HG02798 (cell line): ENCODE results near the gene GCNT3.

Experiments used
- ATAC-seq: cut with Tn5 transposase; IDR thresholded peaks from one replicate; pipeline ENCODE4 v1.9.1; 2021; ENCODE audit warnings: mild to moderate bottlenecking; ENCODE audit not compliant: unreplicated experiment, poor library complexity

The GCNT3 gene, protein sequence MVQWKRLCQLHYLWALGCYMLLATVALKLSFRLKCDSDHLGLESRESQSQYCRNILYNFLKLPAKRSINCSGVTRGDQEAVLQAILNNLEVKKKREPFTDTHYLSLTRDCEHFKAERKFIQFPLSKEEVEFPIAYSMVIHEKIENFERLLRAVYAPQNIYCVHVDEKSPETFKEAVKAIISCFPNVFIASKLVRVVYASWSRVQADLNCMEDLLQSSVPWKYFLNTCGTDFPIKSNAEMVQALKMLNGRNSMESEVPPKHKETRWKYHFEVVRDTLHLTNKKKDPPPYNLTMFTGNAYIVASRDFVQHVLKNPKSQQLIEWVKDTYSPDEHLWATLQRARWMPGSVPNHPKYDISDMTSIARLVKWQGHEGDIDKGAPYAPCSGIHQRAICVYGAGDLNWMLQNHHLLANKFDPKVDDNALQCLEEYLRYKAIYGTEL

DNA sequence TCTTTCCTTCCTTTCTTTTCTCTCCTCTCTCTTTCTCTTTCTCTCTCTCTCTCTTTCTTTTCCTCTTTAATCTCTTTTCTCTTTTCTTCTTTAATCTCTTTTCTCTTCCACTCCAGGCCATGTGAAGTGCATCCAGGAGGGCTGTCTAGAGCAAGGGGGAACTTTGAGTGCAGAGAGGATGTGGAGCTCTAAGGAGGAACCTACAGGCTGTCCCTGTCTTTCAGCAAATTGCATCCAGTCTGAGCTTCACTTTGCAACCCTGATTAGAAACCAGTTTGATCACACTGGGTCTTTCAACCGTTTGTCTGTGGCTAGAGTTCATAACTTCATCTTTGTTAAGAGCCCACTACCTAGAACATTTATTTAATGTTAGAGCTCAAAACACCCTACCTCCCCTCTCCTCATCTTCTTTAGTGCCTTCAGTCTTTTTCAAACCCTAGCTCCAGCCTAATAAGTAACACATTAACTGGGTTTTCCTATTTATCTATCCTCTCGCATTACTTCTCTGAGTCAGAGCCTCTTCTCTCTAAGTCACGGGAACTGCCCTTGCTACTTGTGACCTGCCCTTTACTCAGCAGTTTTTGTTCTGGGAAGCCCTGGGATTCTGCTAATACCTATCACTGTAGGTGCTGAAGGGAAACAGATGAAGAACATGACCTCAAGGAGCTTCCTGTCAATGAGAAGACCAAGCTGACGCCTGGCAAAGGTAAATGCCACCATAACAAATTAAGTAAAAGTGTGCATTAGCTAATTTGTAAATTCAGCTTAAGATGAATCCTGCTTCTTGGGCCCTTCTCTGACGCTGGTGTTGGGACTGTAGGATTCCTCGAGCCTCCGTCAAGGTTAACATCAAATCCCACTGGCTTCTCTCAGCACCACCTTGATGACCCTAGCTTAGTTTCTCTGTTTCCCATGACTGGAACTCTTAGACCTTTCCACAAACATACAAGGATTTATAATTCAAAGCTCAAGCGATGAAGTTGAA lies at the start of gene GCNT3:
GCNT3 (plus strand) TSS at position 508 of the 985 bp plus-strand sequence. CDS start 6,456 bp downstream, outside the sequence.
- no peak for ATAC-seq

DNA sequence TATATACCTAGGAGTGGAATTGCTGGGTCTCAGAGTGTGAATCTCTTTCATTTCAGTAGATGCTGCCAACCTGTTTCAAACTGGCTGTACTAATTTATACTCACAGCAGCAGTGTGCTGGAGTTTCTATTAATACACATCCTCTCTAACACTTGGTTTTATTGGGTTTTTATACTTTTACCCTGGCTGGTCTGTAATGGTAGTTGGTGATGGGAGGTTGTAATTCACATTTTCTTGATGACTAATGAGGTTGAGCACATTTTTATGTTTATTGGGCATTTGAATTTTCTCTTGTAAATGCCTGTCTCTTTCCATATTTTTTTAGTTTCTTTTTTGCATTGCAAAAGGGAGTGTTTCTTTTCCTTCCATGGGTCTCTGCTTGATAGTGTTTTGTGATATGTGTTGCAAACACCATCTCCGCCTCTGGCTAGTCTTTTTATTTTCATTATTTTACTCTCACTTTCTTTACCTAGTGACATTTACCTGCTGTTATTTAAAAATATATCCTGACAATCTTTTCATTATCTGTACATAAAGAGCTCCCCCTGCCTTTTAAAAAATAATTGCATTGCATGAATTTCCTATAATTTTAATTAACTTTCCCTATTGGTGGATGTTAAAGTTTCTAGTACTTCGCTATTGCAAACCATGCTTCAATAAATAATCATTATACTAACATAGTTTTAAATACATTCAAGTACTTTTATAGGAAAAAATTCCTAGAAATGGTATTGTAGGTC lies 49.0 kb upstream of the GCNT3 start:
- no peak for ATAC-seq

DNA sequence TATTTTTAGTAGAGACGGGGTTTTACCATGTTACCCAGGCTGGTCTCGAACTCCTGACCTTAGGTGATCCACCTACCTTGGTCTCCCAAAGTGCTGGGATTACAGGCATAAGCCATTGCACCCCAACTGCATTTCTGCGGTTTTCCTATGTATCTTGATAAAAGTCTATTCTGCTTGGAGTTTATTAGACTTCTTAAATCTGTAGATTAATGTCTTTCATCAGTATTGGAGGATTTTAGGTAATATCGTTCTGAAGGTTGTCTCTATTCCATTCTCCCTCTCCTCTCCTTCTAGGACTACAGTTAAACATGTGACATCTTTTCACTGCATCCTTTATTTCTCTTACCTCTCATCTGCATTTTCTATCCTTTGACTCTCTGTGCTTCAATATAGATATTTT lies 46.3 kb upstream of the GCNT3 start:
- no peak for ATAC-seq

DNA sequence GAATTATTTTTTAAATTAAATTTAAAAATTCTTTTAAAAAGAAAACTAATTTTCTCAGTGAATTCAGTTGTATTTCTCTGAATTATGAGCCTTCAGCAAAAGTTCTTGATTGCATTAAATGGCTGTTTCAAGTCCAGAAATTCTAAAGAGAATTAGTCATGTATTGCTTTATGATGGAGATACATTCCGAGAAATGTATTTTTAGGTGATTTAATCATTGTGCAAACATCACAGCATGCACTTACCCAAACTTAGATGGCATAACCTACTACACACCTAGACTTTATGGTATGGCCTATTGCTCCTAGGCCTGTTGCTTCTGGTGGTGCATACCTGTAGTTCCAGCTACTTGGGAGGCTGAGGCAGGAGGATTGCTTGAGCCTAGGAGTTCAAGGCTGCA lies 44.3 kb upstream of the GCNT3 start:
- ATAC-seq: no peak

DNA sequence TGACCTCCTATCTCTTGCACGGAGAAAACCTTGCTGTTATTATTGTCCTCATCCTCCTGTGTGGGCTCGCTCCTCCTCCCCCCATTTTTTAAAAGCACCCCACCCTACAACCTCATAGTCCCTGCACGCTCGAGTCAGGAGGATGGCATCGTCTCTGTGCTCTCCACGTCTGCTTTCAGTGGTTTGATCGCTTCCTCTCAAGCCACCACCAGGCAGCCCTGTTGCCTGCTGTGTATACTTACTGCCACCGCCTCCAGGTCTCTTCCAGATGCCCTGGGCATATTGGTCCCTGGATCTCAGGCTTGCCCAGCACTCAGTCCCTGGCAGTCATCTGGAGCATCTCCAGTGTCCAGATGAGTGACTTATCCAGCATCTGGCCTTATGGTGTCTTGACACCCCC lies 42.1 kb upstream of the GCNT3 start:
- ATAC-seq: no peak

DNA sequence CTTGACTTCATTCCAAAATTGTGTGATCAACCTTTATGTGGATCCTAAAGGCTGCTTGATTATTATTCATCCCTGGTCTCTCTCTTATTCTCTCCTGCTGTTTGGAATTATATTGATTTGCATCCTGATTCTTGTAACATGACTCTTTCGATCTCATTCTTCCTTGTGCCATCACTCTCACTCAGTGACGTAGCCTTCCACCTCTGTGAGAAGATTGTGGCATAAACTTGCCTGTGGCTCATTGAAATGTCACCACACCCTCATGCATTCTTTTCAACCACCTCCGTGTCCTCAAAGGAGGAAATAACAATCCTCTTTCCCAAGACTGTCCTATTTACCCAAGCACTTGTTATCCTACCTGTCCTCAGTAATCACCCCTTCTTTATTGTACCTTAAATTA lies 41.3 kb upstream of the GCNT3 start:
- ATAC-seq: no peak

DNA sequence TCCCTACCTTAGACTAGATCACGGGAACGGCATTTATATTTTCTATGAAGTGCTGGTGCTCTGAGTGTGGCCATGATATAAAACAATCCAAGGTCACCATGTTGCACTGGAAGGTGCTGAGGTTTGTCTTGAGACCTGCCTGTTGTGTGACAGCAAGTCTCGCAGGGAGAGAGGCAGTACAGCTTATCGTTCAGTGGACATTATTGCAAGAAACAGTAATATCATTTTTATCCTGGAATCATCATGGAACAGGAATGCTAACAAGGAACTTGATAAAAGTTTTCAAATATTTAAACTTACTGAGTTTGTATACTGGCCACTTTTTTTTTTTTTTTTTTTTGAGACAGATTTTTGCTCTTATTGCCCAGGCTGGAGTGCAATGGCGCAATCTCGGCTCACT lies 40.0 kb upstream of the GCNT3 start:
- ATAC-seq: no peak

DNA sequence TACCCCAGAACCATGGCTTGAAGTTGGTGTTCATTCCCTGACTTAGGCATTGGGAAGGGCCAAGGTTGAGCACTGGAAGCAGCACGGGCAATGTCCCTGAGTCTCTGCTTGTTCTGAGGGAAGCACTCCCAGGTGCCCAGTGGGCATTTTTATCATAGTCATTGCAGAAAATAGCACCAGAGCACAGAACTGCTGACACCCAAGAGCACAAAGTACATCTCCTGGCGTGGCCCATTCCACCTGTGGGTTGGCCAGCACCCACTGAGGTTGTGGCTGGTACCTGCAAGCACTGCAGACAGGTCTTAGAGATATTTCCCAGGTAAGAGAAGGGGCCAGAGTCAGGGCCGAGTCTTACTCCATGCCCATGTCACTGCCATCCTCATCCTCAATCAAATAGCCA lies 28.5 kb upstream of the GCNT3 start:
- no peak for ATAC-seq

DNA sequence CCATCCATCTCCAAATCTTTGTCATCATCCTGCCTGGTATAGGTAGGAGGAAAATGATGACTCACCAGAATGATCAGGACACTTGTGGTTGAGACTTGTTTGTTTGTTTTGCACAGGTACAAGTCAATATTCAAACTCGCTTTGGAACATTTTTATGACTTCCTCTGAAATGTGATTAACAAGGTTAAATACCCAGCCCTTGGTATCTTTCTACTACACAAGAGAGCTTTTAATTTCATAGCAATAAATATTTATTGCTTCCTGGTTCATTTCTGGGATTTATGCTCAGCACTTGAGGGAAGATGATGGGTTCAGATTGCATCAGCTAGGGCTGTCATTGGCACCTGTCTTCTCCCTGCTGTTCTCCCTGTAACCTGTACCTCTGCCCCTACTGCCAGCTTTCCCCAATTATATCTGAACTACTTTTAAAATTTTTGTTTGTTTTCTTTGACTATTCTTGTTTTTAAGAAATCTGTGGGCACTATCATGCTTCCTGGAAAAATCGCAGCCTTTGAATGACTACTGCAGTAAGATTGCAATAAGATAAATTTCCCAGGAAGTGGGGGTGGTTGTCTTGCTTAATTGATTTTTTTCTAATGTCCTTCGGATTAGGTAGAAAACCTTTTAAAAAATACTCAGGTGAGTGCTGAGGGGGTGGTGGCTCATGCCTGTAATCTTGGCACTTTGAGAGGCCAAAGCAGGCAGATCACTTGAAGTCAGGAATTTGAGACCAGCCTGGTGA lies 24.3 kb upstream of the GCNT3 start:
- ATAC-seq: no peak

DNA sequence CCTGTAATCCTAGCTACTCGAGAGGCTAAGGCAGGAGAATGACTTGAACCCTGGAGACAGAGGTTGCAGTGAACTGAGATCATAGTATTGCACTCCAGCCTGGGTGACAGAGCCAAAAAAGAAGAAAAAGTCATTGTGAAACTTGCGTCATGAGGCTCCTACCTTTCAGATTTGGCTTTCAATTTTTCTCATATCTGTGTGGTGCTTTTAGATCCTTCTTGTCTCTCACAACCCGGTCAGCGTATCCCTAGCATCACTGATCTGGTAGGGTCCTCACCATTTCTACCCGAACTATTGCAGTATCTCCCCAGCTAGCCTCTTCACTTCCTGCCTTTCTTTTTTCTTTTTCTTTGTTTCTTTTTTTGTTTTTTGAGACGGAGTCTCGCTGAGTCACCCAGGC lies 21.6 kb upstream of the GCNT3 start:
- no peak for ATAC-seq

DNA sequence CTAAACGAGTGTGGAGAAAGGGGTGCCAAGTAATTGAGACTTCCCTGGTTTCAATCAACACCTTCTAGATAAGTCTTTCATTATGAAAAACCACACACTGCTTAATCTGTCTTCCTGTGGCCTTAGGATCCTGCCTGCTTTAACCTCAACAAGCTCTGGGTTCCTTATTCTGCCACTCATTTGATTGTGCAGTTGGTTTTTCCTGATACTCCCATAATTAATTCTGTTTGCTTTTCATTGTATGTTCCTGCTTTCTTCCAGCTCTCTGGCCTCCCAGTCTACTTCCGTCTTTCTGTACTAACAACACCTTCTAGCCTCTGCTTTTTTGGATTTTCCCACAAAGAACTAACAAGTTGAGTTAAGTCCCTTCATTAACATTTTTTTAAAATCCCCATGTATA lies 20.2 kb upstream of the GCNT3 start:
- no peak for ATAC-seq

DNA sequence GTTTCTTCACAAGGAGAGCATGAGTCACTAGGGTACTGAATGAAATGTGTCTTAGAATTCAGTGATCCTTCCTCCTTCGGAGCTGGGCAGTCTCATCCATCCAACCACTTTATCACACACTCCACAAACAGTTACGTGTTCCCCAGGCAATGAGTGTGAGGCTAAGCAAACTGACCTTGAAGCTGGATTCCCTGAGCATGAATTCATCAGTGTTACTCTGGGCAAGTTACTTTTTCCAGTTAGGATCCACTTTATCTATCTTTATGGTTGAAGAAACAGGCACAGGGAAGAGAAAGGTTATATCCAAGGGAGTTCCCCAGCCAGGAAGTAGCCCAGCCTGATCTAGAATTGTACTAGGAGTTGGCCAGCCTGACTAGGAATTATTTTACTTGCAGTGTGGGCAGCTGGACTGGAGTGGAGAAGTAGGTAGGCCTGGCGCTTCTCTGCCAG lies 17.1 kb upstream of the GCNT3 start:
- no peak for ATAC-seq

DNA sequence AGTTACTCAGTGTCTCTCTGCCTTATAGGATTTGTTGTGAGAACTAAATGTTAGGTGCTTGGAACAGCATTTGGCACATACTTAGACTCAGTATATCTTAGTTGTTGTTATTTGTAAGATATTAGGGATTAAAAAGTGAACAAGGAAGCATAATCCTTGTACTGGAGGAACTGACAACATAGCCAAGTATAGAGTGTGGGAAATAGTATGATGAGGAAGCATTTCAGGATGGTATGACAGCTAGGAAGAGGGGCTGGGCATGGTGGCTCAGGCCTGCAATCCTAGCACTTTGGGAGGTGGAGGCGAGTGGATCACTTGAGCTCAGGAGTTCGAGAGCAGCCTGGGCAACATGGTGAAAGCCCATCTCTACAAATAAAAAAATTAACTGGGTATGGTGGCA lies 16.6 kb upstream of the GCNT3 start:
- ATAC-seq: no peak

DNA sequence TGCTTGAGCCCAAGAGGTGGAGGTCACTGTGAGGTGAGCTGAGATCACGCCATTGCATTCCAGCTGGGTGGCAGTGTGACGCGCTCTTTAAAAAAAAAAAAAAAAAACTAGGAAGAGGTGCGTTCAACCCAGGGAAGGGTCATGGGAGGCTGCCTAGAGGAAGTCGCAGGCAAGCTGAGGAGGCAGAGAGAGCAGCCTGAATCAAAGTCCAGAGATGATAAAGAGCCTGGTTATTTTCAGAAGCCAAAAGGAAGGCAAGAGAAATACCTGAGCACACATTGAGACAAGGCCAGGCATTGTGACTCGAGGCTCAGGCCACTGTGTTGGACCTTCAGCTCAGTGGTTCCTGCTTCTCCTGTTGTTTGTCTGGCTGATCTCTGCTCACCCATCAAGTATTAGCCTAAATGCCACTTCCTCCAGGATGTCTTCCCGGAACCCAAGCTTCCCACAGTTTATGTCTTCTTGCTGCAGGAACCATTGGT lies 16.1 kb upstream of the GCNT3 start:
- no peak for ATAC-seq

DNA sequence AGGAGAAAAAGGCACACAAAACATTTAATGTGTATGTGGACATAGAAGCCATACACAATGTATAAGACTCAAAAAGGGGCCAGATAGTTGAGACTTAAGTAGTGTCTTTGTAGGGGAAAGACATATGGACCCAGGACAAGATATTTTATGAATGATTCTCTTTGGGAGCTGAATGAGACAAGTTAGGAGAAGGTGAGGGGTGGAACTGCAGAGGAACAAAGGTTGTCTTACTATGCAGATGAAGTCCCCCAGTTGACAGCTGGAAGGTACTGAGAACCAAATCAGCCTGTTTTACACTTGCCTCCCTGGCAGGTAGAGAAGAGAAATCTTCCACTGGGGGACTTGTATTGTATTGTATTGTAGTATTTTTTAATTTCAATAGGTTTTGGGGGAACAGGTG lies 14.9 kb upstream of the GCNT3 start:
- ATAC-seq: no peak

DNA sequence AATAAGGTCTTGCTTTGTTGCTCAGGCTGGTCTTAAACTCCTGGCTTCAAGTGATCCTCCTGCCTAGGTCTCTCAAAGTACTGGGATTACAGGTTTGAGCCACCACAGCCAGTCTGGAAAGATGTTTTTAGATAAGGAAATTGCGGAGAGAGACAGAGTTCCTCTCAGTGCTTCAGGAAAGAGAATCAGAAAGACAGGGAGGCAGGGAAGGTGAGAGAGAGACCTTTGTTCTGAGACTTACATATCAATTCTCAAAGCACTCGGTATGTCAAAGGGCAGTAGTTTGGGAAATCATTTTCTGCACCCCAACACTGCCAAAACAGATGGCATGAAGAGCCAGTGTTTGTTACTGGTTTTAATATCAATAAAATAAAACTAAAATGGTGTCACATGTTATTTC lies 13.1 kb upstream of the GCNT3 start:
- ATAC-seq: no peak

DNA sequence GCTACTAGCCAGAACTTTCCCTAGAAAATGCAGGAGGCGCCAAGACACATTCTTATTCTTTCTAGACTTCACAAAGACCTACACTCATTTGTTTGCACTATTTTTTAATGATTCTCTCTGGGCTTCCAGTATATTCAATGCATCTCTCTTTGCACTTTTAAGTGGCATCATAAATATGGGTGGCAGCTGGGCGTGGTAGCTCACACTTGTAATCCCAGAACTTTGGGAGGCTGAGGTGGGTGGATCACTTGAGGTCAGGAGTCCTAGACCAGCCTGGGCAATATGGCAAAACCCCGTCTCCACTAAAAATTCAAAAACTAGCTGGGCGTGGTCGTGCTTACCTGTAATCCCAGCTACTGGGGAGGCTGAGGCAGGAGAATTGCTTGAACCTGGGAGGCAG lies 5.6 kb upstream of the GCNT3 start:
- no peak for ATAC-seq

DNA sequence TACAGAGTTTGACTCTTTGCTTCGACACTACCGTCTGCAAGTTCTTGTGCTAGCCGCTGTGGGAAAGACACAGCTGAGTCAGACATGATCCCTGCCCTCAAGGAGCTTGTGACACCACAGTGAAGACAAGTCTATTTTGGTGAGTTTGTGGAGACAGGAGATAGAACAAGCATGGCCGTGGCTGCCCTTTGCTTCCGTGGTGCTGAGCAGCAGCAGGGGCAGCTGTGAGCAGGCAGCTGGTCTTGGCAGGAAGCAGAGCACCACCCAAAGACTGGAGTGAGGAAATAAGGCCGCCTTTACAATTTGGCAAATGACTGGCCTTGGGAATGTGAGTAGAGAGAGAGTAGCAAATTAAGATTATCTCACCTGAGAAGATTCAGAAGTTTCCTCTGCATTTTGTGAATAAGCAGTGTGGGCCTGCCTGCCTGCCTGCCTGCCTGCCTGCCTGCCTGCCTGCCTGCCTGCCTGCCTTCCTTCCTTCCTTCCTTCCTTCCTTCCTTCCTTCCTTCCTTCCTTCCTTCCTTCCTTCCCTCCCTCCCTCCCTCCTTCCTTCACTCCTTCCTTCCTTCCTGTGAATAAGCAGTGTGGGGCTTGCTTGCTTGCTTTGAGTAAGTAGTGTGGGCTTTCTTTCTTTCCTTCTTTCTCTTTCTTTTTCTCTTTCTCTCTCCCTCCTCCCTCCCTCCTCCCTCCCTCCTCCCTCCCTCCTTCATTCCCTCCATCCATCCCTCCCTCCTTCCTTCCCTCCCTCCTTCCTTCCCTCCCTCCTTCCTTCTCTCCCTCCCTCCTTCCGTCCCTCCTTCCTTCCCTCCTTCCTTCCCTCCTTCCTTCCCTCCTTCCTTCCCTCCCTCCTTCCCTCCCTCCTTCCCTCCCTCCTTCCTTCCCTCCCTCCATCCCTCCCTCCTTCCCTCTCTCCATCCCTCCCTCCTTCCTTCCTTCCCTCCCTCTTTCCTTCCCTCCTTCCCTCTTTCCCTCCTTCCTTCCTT lies 1.6 kb upstream of the GCNT3 start:
- ATAC-seq: no peak

DNA sequence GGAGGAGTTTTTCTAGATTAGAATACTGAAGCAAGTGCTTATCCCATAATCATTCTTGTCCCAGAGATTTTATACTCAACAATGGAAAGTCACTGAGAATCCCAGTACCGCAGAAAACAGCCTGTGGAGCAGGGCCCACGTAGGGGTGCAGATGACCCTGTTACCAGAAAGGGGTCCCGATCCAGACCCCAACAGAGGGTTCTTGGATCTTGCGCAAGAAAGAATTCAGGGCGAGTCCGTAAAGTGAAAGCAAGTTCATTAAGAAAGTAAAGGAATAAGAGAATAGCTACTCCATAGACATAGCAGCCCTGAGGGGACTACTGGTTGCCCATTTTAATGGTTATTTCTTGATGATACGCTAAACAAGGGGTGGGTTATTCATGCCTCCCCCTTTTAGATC lies 2.6 kb downstream of the GCNT3 start:
- no peak for ATAC-seq
